HCT116 (cell line): ENCODE measurements around the gene KRTAP1-5. TPM values are rescaled to one million over a fixed set of nuclear protein-coding genes. Genes with fewer than 3 reads are reported as not detected.

Experiments used
- ATAC-seq: fragments of 200-7000 bp; cut with Tn5 transposase; 2 replicates; pipeline ENCODE4 v1.9.1; 2020; ENCODE audit warnings: mild to moderate bottlenecking, moderate library complexity
- BruUV-seq: library from RNA; stranded (reverse); fragments of 400-500 nt; replicated peaks from 2 replicates; lab custom pipeline; 2021; lab: Mats Ljungman, UMichigan
- CTCF ChIA-PET: fragments of 300-600 bp; sonication (Branson Sonifier 250); formaldehyde crosslinking; loops from one replicate; lab custom pipeline; 2021; ENCODE audit warnings: antibody characterized with exemption; lab: Charles Lee
- POLR2A ChIA-PET: fragments of 300-600, 350-600 bp; sonication (Branson Sonifier 250); formaldehyde crosslinking; loops from one replicate; lab custom pipeline; 2021; ENCODE audit warnings: antibody characterized with exemption; lab: Charles Lee
- RAD21 ChIA-PET, 2 experiments: fragments of 300-600 bp; sonication (Branson Sonifier 250); formaldehyde crosslinking; loops; one replicate each; lab custom pipeline; 2023; ENCODE audit warnings: low total read pairs in 2 of 2; ENCODE audit not compliant: uncharacterized antibody in 2 of 2, unreplicated experiment in 2 of 2, low non-redundant PET in 1 of 2; lab: Charles Lee
- DNase-seq: peaks from one replicate; pipeline ENCODE4 v3.0.0-alpha.2; 2010; ENCODE audit warnings: low read depth, low spot score
- H2AFZ ChIP-seq: fragments of 200-600 bp; shearing (Covaris generic), sonication (generic); 2 replicates; pipeline ENCODE4 v1.6.1; 2017; ENCODE audit warnings: low read depth, mixed run types, mixed read lengths, antibody characterized with exemption, low read length; ENCODE audit not compliant: poor library complexity, severe bottlenecking
- H3K27ac ChIP-seq: 2 replicates; pipeline ENCODE4 v1.5.1; 2012; ENCODE audit warnings: low read depth, low read length
- H3K27me3 ChIP-seq: fragments of 200-600 bp; sonication (generic); 2 replicates; pipeline ENCODE4 v1.6.1; 2016; ENCODE audit warnings: mixed run types, low read length, mixed read lengths; ENCODE audit not compliant: insufficient read depth
- H3K36me3 ChIP-seq, 2 experiments: fragments of 200-500 bp in 1 of 2; fragments of 200-600 bp in 1 of 2; sonication (Bioruptor generic) in 1 of 2; sonication (generic) in 1 of 2; 2 replicates each; pipeline versions ENCODE4 v1.5.1 to v1.6.1; 2014 to 2016; ENCODE audit warnings: low read length in 2 of 2, inconsistent platforms in 1 of 2, mixed read lengths in 1 of 2, mixed run types in 1 of 2; ENCODE audit not compliant: insufficient read depth in 2 of 2, control insufficient read depth in 1 of 2
- H3K4me1 ChIP-seq, 2 experiments: fragments of 200-600 bp in 1 of 2; sonication (generic) in 1 of 2; 2 replicates each; pipeline versions ENCODE4 v1.5.1 to v1.6.1; 2012 to 2017; ENCODE audit warnings: low read length in 2 of 2, inconsistent platforms in 1 of 2, mild to moderate bottlenecking in 1 of 2, mixed read lengths in 1 of 2, mixed run types in 1 of 2, moderate library complexity in 1 of 2; ENCODE audit not compliant: insufficient read depth in 2 of 2, control insufficient read depth in 1 of 2
- H3K4me2 ChIP-seq: fragments of 200-600 bp; sonication (generic); 2 replicates; pipeline ENCODE4 v1.6.1; 2017; ENCODE audit warnings: mixed run types, low read length, mixed read lengths
- H3K4me3 ChIP-seq, 2 experiments: fragments of 200-600 bp in 1 of 2; sonication (generic) in 1 of 2; replicated peaks in 1 of 2; 2 replicates each; pipeline ENCODE4 v1.5.1; 2011 to 2016; ENCODE audit warnings: low read length in 2 of 2, control low read depth in 1 of 2, low read depth in 1 of 2, mild to moderate bottlenecking in 1 of 2, mixed read lengths in 1 of 2, mixed run types in 1 of 2
- H3K79me2 ChIP-seq: fragments of 200-600 bp; sonication (generic); 2 replicates; pipeline ENCODE4 v1.6.1; 2017; ENCODE audit warnings: mild to moderate bottlenecking, mixed run types, low read length, moderate library complexity, mixed read lengths; ENCODE audit not compliant: insufficient read depth
- H3K9ac ChIP-seq: fragments of 200-600 bp; sonication (generic); 2 replicates; pipeline ENCODE4 v1.6.1; 2016; ENCODE audit warnings: low read length, mixed read lengths
- H3K9me2 ChIP-seq: fragments of 200-600 bp; sonication (generic), shearing (Covaris generic); 2 replicates; pipeline ENCODE4 v1.6.1; 2017; ENCODE audit warnings: mixed run types, mild to moderate bottlenecking, moderate library complexity; ENCODE audit not compliant: insufficient read depth
- H3K9me3 ChIP-seq, 2 experiments: fragments of 200-500 bp in 1 of 2; fragments of 200-600 bp in 1 of 2; sonication (Bioruptor generic) in 1 of 2; sonication (generic) in 1 of 2; 2 replicates each; pipeline ENCODE4 v1.6.1; 2014 to 2017; ENCODE audit warnings: low read length in 2 of 2, mixed read lengths in 2 of 2, inconsistent platforms in 1 of 2, low read depth in 1 of 2, mild to moderate bottlenecking in 1 of 2, mixed run types in 1 of 2, moderate library complexity in 1 of 2; ENCODE audit not compliant: control insufficient read depth in 1 of 2, insufficient read depth in 1 of 2
- H4K20me1 ChIP-seq: fragments of 200-600 bp; sonication (generic), shearing (Covaris generic); 2 replicates; pipeline ENCODE4 v1.6.1; 2017; ENCODE audit warnings: mixed run types, mild to moderate bottlenecking, moderate library complexity; ENCODE audit not compliant: insufficient read depth
- ELF1 ChIP-seq: IDR thresholded peaks from 2 replicates; pipeline ENCODE4 v1.6.1; 2012; ENCODE audit warnings: low read depth, borderline replicate concordance
- POLR2A ChIP-seq: IDR thresholded peaks from 2 replicates; pipeline ENCODE4 v1.7.0; 2011; ENCODE audit warnings: borderline replicate concordance; ENCODE audit not compliant: insufficient read depth, insufficient read length; ENCODE audit errors: extremely low read depth
- POLR2AphosphoS5 ChIP-seq: IDR thresholded peaks from 2 replicates; pipeline ENCODE4 v1.6.1; 2011; ENCODE audit warnings: mild to moderate bottlenecking, low read depth, low read length, moderate library complexity
- RAD21 ChIP-seq: IDR thresholded peaks from 2 replicates; pipeline ENCODE4 v1.6.1; 2012; ENCODE audit warnings: low read depth, mild to moderate bottlenecking
- TCF7L2 ChIP-seq: IDR thresholded peaks from 2 replicates; pipeline ENCODE4 v1.7.0; 2011; ENCODE audit warnings: borderline replicate concordance, inconsistent platforms; ENCODE audit not compliant: insufficient read depth, insufficient read length; ENCODE audit errors: extremely low read depth
- intact Hi-C: fragments of 100-400 bp; cut with micrococcal nuclease; formaldehyde crosslinking; loops from 2 replicates; pipeline ENCODE4 v1.10.0; 2022
- total RNA-seq: library from RNA; stranded (reverse); gene quantifications from one replicate; pipeline ENCODE4 v1.2.1, GENCODE V29; 2021; ENCODE audit not compliant: unreplicated experiment
- TF ChIP-seq, protein P1 (sequence below): IDR thresholded peaks from 2 replicates; pipeline ENCODE4 v1.6.1; 2012

KRTAP1-5 gene
- total RNA-seq, 1 experiment from 2014 or later: not detected

GRCh38 chr17:41071606-41072360, 44.8 kb upstream of the KRTAP1-5 start:
- peaks cover 0 to 74% of the 10 kb centered on the region in 2 experiments; a peak in 2 of 4 replicates for H3K36me3 ChIP-seq
- no peak overlapping the region for H3K4me2 ChIP-seq
- H3K79me2 ChIP-seq: peaks cover 38% of the 10 kb centered on the region
- H4K20me1 ChIP-seq: no peaks in the 10 kb centered on the region
- H3K9me2 ChIP-seq: no peaks in the 10 kb centered on the region
- H3K4me3 ChIP-seq: no peak overlapping the region
- H3K4me1 ChIP-seq: peaks cover under 1 to 61% of the 10 kb centered on the region in 2 experiments; a peak in 3 of 4 replicates
- no TSS peak for BruUV-seq
- DNase-seq (no peak), ATAC-seq (peak; percentile 34)
- no peaks in the 10 kb centered on the region; a peak in 1 of 4 replicates for H3K9me3 ChIP-seq
- no peaks in the 10 kb centered on the region for H3K27me3 ChIP-seq
- H3K9ac ChIP-seq: no peak overlapping the region
- POLR2A ChIA-PET: no interaction called here
- no peak for TF ChIP-seq POLR2A
- peak; percentile 93 for TF ChIP-seq TCF7L2
- TF ChIP-seq POLR2AphosphoS5: peak; percentile 42; the same call in 1 of the 2 replicates
- TF ChIP-seq, protein P1, sequence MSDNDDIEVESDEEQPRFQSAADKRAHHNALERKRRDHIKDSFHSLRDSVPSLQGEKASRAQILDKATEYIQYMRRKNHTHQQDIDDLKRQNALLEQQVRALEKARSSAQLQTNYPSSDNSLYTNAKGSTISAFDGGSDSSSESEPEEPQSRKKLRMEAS: peak; percentile 25; the same call in 1 of the 2 replicates
- no peak overlapping the region for H2AFZ ChIP-seq
- intact Hi-C loops: no loop called here
- CTCF ChIA-PET: no interaction called here
- peak overlapping the region; percentile 62 for H3K27ac ChIP-seq
- RAD21 ChIA-PET: no interaction called here

DNA sequence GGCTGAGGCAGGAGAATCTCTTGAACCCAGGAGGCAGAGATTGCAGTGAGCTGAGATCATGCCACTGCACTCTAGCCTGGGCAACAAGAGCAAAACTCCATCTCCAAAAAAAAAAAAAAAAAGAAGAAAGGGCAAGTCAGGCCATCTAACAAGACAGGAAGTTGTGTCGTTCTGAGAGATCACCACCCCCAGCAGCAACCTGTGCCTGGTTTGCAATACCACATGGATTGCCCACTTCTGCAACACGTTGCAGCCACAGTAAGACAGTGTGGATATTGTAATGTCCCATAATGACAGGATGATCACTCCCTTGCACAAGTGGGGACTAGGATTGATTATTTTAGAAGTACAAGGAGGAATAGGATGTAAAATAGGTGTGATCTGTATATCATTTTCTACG, 42.0 kb upstream of the KRTAP1-5 start:
- ChIA-PET POLR2A (no interaction called here), RAD21 (no interaction called here), CTCF (no interaction called here)
- DNase-seq (no peak), ATAC-seq (no peak)
- peaks cover 10% of the 10 kb centered on the region for H3K79me2 ChIP-seq
- H3K36me3 ChIP-seq: peaks cover 0 to 51% of the 10 kb centered on the region in 2 experiments; a peak in 2 of 4 replicates
- H3K4me3 ChIP-seq: no peak overlapping the region
- BruUV-seq: no TSS peak
- H2AFZ ChIP-seq: no peak overlapping the region
- H3K9me3 ChIP-seq: no peaks in the 10 kb centered on the region; a peak in 1 of 4 replicates
- peaks cover 9 to 69% of the 10 kb centered on the region in 2 experiments for H3K4me1 ChIP-seq
- no peaks in the 10 kb centered on the region for H3K27me3 ChIP-seq
- no peak overlapping the region for H3K9ac ChIP-seq
- no peaks in the 10 kb centered on the region for H3K9me2 ChIP-seq
- no peak overlapping the region for H3K4me2 ChIP-seq
- no peaks in the 10 kb centered on the region for H4K20me1 ChIP-seq
- intact Hi-C loops: no loop called here
- TF ChIP-seq, protein P1: no peak
- no peak for TF ChIP-seq ELF1
- no peak for TF ChIP-seq RAD21
- H3K27ac ChIP-seq: no peak overlapping the region
